SK-N-SH (cell line): ENCODE data around the gene FBN2.

Source experiments
- EZH2phosphoT487 ChIP-seq: fragments of 200-600 bp; sonication (generic); IDR thresholded peaks from 2 replicates; pipeline ENCODE4 v1.6.1; 2017; ENCODE audit warnings: low read depth, mixed run types, mild to moderate bottlenecking, antibody characterized with exemption, moderate library complexity, borderline replicate concordance
- FOXJ3 ChIP-seq: sonication (generic); formaldehyde crosslinking; IDR thresholded peaks from 2 replicates; pipeline ENCODE4 v1.5.1; 2020; ENCODE audit warnings: mild to moderate bottlenecking, missing genetic modification reagents
- FOXM1 ChIP-seq: IDR thresholded peaks from 2 replicates; pipeline ENCODE4 v1.4.0; 2012; ENCODE audit warnings: low read depth, mild to moderate bottlenecking
- GABPA ChIP-seq: IDR thresholded peaks from 2 replicates; pipeline ENCODE4 v1.4.0; 2012; ENCODE audit warnings: low read depth, mild to moderate bottlenecking
- RAD21 ChIP-seq: IDR thresholded peaks from 2 replicates; pipeline ENCODE4 v1.6.1; 2012; ENCODE audit warnings: mild to moderate bottlenecking, low read length
- RXRA ChIP-seq: IDR thresholded peaks from 2 replicates; pipeline ENCODE4 v1.4.0; 2012; ENCODE audit warnings: low read depth, mild to moderate bottlenecking, borderline replicate concordance
- YY1 ChIP-seq: IDR thresholded peaks from 2 replicates; pipeline ENCODE4 v1.4.0; 2012; ENCODE audit warnings: low read depth, mild to moderate bottlenecking
- TF ChIP-seq, protein P1 (sequence below): fragments of 200-600 bp; sonication (generic); IDR thresholded peaks from 2 replicates; pipeline ENCODE4 v1.6.1; 2017; ENCODE audit warnings: antibody characterized with exemption, mild to moderate bottlenecking, moderate library complexity
- TF ChIP-seq, protein P2 (sequence below): IDR thresholded peaks from 2 replicates; pipeline ENCODE4 v1.4.0; 2012; ENCODE audit warnings: low read depth
- TF ChIP-seq, protein P3 (sequence below): IDR thresholded peaks from 2 replicates; pipeline ENCODE4 v1.6.1; 2012; ENCODE audit warnings: mild to moderate bottlenecking, low read depth, low read length, moderate library complexity

DNA sequence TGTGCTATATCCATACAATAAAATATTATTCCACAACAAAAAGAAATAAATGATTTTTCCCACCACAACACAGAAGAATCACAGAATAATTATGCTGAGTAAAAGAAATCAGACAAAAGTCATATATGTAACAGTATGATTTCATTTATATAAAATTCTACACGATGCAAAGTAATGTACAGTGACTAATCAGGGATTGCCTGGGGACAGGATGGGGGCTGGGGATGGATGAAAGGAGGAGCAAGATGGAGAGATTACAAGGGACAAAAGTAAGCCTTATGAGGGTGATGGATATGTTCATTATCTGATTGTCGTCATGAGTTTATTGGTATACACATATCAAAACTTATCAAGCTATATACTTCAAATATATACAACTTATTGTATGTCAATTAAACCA is 154.0 kb downstream of the FBN2 start:
- TF ChIP-seq, protein P1, sequence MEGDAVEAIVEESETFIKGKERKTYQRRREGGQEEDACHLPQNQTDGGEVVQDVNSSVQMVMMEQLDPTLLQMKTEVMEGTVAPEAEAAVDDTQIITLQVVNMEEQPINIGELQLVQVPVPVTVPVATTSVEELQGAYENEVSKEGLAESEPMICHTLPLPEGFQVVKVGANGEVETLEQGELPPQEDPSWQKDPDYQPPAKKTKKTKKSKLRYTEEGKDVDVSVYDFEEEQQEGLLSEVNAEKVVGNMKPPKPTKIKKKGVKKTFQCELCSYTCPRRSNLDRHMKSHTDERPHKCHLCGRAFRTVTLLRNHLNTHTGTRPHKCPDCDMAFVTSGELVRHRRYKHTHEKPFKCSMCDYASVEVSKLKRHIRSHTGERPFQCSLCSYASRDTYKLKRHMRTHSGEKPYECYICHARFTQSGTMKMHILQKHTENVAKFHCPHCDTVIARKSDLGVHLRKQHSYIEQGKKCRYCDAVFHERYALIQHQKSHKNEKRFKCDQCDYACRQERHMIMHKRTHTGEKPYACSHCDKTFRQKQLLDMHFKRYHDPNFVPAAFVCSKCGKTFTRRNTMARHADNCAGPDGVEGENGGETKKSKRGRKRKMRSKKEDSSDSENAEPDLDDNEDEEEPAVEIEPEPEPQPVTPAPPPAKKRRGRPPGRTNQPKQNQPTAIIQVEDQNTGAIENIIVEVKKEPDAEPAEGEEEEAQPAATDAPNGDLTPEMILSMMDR = no peak
- TF ChIP-seq, protein P2, sequence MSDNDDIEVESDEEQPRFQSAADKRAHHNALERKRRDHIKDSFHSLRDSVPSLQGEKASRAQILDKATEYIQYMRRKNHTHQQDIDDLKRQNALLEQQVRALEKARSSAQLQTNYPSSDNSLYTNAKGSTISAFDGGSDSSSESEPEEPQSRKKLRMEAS = no peak
- TF ChIP-seq RXRA (no peak), EZH2phosphoT487 (no peak), FOXM1 (no peak), RAD21 (no peak), FOXJ3 (no peak), GABPA (no peak), YY1 (no peak)
- TF ChIP-seq, protein P3, sequence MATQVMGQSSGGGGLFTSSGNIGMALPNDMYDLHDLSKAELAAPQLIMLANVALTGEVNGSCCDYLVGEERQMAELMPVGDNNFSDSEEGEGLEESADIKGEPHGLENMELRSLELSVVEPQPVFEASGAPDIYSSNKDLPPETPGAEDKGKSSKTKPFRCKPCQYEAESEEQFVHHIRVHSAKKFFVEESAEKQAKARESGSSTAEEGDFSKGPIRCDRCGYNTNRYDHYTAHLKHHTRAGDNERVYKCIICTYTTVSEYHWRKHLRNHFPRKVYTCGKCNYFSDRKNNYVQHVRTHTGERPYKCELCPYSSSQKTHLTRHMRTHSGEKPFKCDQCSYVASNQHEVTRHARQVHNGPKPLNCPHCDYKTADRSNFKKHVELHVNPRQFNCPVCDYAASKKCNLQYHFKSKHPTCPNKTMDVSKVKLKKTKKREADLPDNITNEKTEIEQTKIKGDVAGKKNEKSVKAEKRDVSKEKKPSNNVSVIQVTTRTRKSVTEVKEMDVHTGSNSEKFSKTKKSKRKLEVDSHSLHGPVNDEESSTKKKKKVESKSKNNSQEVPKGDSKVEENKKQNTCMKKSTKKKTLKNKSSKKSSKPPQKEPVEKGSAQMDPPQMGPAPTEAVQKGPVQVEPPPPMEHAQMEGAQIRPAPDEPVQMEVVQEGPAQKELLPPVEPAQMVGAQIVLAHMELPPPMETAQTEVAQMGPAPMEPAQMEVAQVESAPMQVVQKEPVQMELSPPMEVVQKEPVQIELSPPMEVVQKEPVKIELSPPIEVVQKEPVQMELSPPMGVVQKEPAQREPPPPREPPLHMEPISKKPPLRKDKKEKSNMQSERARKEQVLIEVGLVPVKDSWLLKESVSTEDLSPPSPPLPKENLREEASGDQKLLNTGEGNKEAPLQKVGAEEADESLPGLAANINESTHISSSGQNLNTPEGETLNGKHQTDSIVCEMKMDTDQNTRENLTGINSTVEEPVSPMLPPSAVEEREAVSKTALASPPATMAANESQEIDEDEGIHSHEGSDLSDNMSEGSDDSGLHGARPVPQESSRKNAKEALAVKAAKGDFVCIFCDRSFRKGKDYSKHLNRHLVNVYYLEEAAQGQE = no peak
